Measurements from ENCODE around the gene SLC28A3. TPM values are rescaled to one million over a fixed set of nuclear protein-coding genes. Genes with fewer than 3 reads are reported as not detected.
A peak's percentile ranks its signal among the peaks of the same experiment; 100 is the strongest.

SLC28A3 gene
- total RNA-seq, 2 experiments from 2014 or later, result not detected

- H3K36me3 Mint-ChIP-seq (ENCODE audit: low read depth), result no peaks in the 10 kb centered on the region
- H3K27me3 Mint-ChIP-seq, result peaks cover 73% of the 10 kb centered on the region
- H3K4me3 Mint-ChIP-seq, result peak overlapping the region; percentile 15
- ATAC-seq (ENCODE audit: poor library complexity), result peak; percentile 83
- Histone ChIP-seq H3K36me3 (ENCODE audit: insufficient read depth, low read length) (no peaks in the 10 kb centered on the region), H3K27me3 (ENCODE audit: control insufficient read depth in 1 of 2, insufficient read depth in 2 of 2, low read length in 2 of 2) (peaks cover 6 to 19% of the 10 kb centered on the region in 2 experiments), H3K4me1 (ENCODE audit: insufficient read depth, low read length) (peaks cover 5% of the 10 kb centered on the region), H3K27ac (ENCODE audit: low read depth in 1 of 2, low read length in 2 of 2) (no peak overlapping the region), H3K4me3 (ENCODE audit: low read length) (no peak overlapping the region), H3K9me3 (ENCODE audit: control insufficient read depth in 1 of 2, insufficient read depth in 1 of 2, low read length in 2 of 2) (no peaks in the 10 kb centered on the region)
- CTCF ChIA-PET, result no interaction called here
- intact Hi-C loops (cut with DNase I, micrococcal nuclease), result no loop called here
- POLR2A ChIA-PET, result no interaction called here
- no peaks in the 10 kb centered on the region for H3K9me3 Mint-ChIP-seq
- H3K27ac Mint-ChIP-seq, result no peak overlapping the region
- DNase-seq, result peak in 9 of 14 experiments; percentile 3 to 62 (median 28)
- H3K4me1 Mint-ChIP-seq (ENCODE audit: low read depth), result peaks cover 8% of the 10 kb centered on the region
- no peak for TF ChIP-seq CTCF (IDR thresholded peaks at IDR 0.05)
Observed at GRCh38 chr9:84271531-84271900, 69.0 kb downstream of the SLC28A3 start.

GRCh38 chr9:84270847-84271530 is 69.6 kb downstream of the SLC28A3 start:
- DNase-seq (no peak), ATAC-seq (ENCODE audit: poor library complexity) (no peak)
- Histone ChIP-seq H3K27ac (ENCODE audit: low read depth in 1 of 2, low read length in 2 of 2) (no peak overlapping the region), H3K27me3 (ENCODE audit: control insufficient read depth in 1 of 2, insufficient read depth in 2 of 2, low read length in 2 of 2) (peaks cover 6 to 19% of the 10 kb centered on the region in 2 experiments), H3K4me1 (ENCODE audit: insufficient read depth, low read length) (peaks cover 5% of the 10 kb centered on the region), H3K9me3 (ENCODE audit: control insufficient read depth in 1 of 2, insufficient read depth in 1 of 2, low read length in 2 of 2) (no peaks in the 10 kb centered on the region), H3K4me3 (ENCODE audit: low read length) (no peak overlapping the region), H3K36me3 (ENCODE audit: insufficient read depth, low read length) (no peaks in the 10 kb centered on the region)
- ChIA-PET CTCF (no interaction called here), POLR2A (no interaction called here)
- intact Hi-C loops (cut with DNase I, micrococcal nuclease), result no loop called here
- H3K36me3 Mint-ChIP-seq (ENCODE audit: low read depth), result no peaks in the 10 kb centered on the region
- H3K4me3 Mint-ChIP-seq, result peak overlapping the region; percentile 15
- TF ChIP-seq CTCF (IDR thresholded peaks at IDR 0.05), result no peak
- H3K4me1 Mint-ChIP-seq (ENCODE audit: low read depth), result peaks cover 8% of the 10 kb centered on the region
- H3K27me3 Mint-ChIP-seq, result peaks cover 73% of the 10 kb centered on the region
- no peak overlapping the region for H3K27ac Mint-ChIP-seq
- no peaks in the 10 kb centered on the region for H3K9me3 Mint-ChIP-seq

- H3K27me3 ChIP-seq (ENCODE audit: control insufficient read depth in 1 of 2, insufficient read depth in 2 of 2, low read length in 2 of 2), result peaks cover 0 to 5% of the 10 kb centered on the region in 2 experiments
- ChIA-PET POLR2A (no interaction called here), CTCF (no interaction called here)
- DNase-seq, result peak in 2 of 14 experiments; percentile 3 to 16
- H3K27ac Mint-ChIP-seq, result no peak overlapping the region
- peaks cover 36% of the 10 kb centered on the region for H3K27me3 Mint-ChIP-seq
- no peaks in the 10 kb centered on the region for H3K9me3 ChIP-seq (ENCODE audit: control insufficient read depth in 1 of 2, insufficient read depth in 1 of 2, low read length in 2 of 2)
- ATAC-seq (ENCODE audit: poor library complexity), result no peak
- H3K9me3 Mint-ChIP-seq, result no peaks in the 10 kb centered on the region
- H3K4me3 ChIP-seq (ENCODE audit: low read length), result no peak overlapping the region
- H3K4me1 ChIP-seq (ENCODE audit: insufficient read depth, low read length), result peaks cover 2% of the 10 kb centered on the region
- intact Hi-C loops (cut with DNase I, micrococcal nuclease), result no loop called here
- H3K4me1 Mint-ChIP-seq (ENCODE audit: low read depth), result peaks cover 2% of the 10 kb centered on the region
- H3K27ac ChIP-seq (ENCODE audit: low read depth in 1 of 2, low read length in 2 of 2), result no peak overlapping the region
- H3K4me3 Mint-ChIP-seq, result no peak overlapping the region
- H3K36me3 Mint-ChIP-seq (ENCODE audit: low read depth), result no peaks in the 10 kb centered on the region
- TF ChIP-seq CTCF (IDR thresholded peaks at IDR 0.05), result no peak
- H3K36me3 ChIP-seq (ENCODE audit: insufficient read depth, low read length), result no peaks in the 10 kb centered on the region
Observed at GRCh38 chr9:84266087-84266561, 74.4 kb downstream of the SLC28A3 start.

Measured in CD4-positive, alpha-beta T cell (primary cell).